DND-41 (cell line): Measurements from ENCODE around the gene FBRS.

Experiments
- ATAC-seq: fragments of 200-7000 bp; cut with Tn5 transposase; 3 replicates; pipeline ENCODE4 v1.9.1; 2021; ENCODE audit warnings: low read depth; ENCODE audit not compliant: insufficient read depth
- DNase-seq: peaks from one replicate; pipeline ENCODE4 v3.0.0-alpha.2; 2020
- H2AFZ ChIP-seq: 2 replicates; pipeline ENCODE4 v1.6.0; 2012; ENCODE audit warnings: low read depth, low read length
- H3K27ac ChIP-seq: 2 replicates; pipeline ENCODE4 v1.5.1; 2012; ENCODE audit warnings: low read length, inconsistent platforms
- H3K27me3 ChIP-seq: fragments of 200-600 bp; sonication (generic); 2 replicates; pipeline ENCODE4 v1.6.0; 2012; ENCODE audit warnings: low read length, mild to moderate bottlenecking, inconsistent platforms; ENCODE audit not compliant: insufficient read depth, poor library complexity
- H3K36me3 ChIP-seq: 2 replicates; pipeline ENCODE4 v1.5.1; 2012; ENCODE audit warnings: low read length, inconsistent platforms; ENCODE audit not compliant: insufficient read depth
- H3K4me1 ChIP-seq: 2 replicates; pipeline ENCODE4 v1.5.1; 2012; ENCODE audit warnings: mild to moderate bottlenecking, low read length; ENCODE audit not compliant: insufficient read depth
- H3K4me2 ChIP-seq: 2 replicates; pipeline ENCODE4 v1.6.0; 2012; ENCODE audit warnings: mild to moderate bottlenecking, moderate library complexity, low read length, inconsistent platforms; ENCODE audit not compliant: insufficient read depth
- H3K4me3 ChIP-seq, 2 experiments: fragments of 200-600 bp in 1 of 2; shearing (Covaris generic) in 1 of 2; 2 replicates each; pipeline ENCODE4 v1.5.1; 2012 to 2016; ENCODE audit warnings: inconsistent platforms in 2 of 2, low read length in 2 of 2, mild to moderate bottlenecking in 2 of 2, low read depth in 1 of 2, moderate library complexity in 1 of 2
- H3K79me2 ChIP-seq: 2 replicates; pipeline ENCODE4 v1.6.0; 2012; ENCODE audit warnings: low read length, inconsistent platforms; ENCODE audit not compliant: insufficient read depth
- H3K9ac ChIP-seq: 2 replicates; pipeline ENCODE4 v1.6.0; 2012; ENCODE audit warnings: low read depth, mild to moderate bottlenecking, inconsistent platforms, low read length, moderate library complexity
- H3K9me3 ChIP-seq: 2 replicates; pipeline ENCODE4 v1.5.1; 2012; ENCODE audit warnings: low read length, moderate library complexity, mild to moderate bottlenecking, inconsistent platforms; ENCODE audit not compliant: insufficient read depth, severe bottlenecking
- H4K20me1 ChIP-seq: 2 replicates; pipeline ENCODE4 v1.6.0; 2012; ENCODE audit warnings: low read length; ENCODE audit not compliant: insufficient read depth
- CTCF ChIP-seq: IDR thresholded peaks from 2 replicates; pipeline ENCODE4 v1.5.1; 2012; ENCODE audit warnings: borderline replicate concordance, low read length, moderate library complexity, mild to moderate bottlenecking; ENCODE audit not compliant: poor library complexity, severe bottlenecking; ENCODE audit errors: extremely low read depth
- EZH2 ChIP-seq: IDR thresholded peaks from 3 replicates; pipeline ENCODE4 v1.6.1; 2012; ENCODE audit warnings: borderline replicate concordance, low read depth, mild to moderate bottlenecking, moderate library complexity, low read length, inconsistent platforms; ENCODE audit not compliant: severe bottlenecking

FBRS gene

GRCh38 chr16:30652005-30652296, 6.3 kb upstream of the FBRS start:
- H3K36me3 ChIP-seq = peaks cover 45% of the 10 kb centered on the region
- peak overlapping the region; percentile 88 for H3K9ac ChIP-seq
- no peaks in the 10 kb centered on the region for H3K27me3 ChIP-seq
- peaks cover 43% of the 10 kb centered on the region for H3K4me1 ChIP-seq
- H3K4me3 ChIP-seq = peak overlapping the region in 1 of 2 experiments; percentile 91; a peak in 3 of 4 replicates
- peak overlapping the region; percentile 88 for H3K4me2 ChIP-seq
- H3K79me2 ChIP-seq = peaks cover 19% of the 10 kb centered on the region
- peak overlapping the region; percentile 42 for H3K27ac ChIP-seq
- ATAC-seq (no peak), DNase-seq (no peak)
- no peak overlapping the region for H2AFZ ChIP-seq
- H3K9me3 ChIP-seq = no peaks in the 10 kb centered on the region
- H4K20me1 ChIP-seq = no peaks in the 10 kb centered on the region
- TF ChIP-seq CTCF (no peak), EZH2 (no peak)

- H2AFZ ChIP-seq = no peak overlapping the region
- no peaks in the 10 kb centered on the region for H3K9me3 ChIP-seq
- H3K4me2 ChIP-seq = 0 out of 2 replicates have a peak overlapping the region, but pooled peaks have one; percentile 88
- H3K27me3 ChIP-seq = no peaks in the 10 kb centered on the region
- no peak overlapping the region for H3K27ac ChIP-seq
- peaks cover 19% of the 10 kb centered on the region for H3K79me2 ChIP-seq
- ATAC-seq (no peak), DNase-seq (no peak)
- peaks cover 50% of the 10 kb centered on the region for H3K4me1 ChIP-seq
- peak overlapping the region; percentile 88; the same call in 1 of the 2 replicates for H3K9ac ChIP-seq
- H3K4me3 ChIP-seq = no peak overlapping the region
- peaks cover 45% of the 10 kb centered on the region for H3K36me3 ChIP-seq
- no peaks in the 10 kb centered on the region for H4K20me1 ChIP-seq
- TF ChIP-seq EZH2 (no peak), CTCF (no peak)
These were observed 5.5 kb upstream of the FBRS start for GRCh38 chr16:30652718-30653117.

- H3K27ac ChIP-seq = no peak overlapping the region
- no peaks in the 10 kb centered on the region for H3K27me3 ChIP-seq
- ATAC-seq (no peak), DNase-seq (no peak)
- H3K9ac ChIP-seq = no peak overlapping the region
- H3K4me1 ChIP-seq = peaks cover 45% of the 10 kb centered on the region
- TF ChIP-seq CTCF (no peak), EZH2 (no peak)
- H3K36me3 ChIP-seq = peaks cover 48% of the 10 kb centered on the region
- H3K4me3 ChIP-seq = no peak overlapping the region
- H4K20me1 ChIP-seq = peaks cover 2% of the 10 kb centered on the region
- H3K9me3 ChIP-seq = no peaks in the 10 kb centered on the region
- no peak overlapping the region for H3K4me2 ChIP-seq
- H3K79me2 ChIP-seq = peaks cover 29% of the 10 kb centered on the region
- no peak overlapping the region for H2AFZ ChIP-seq
These were observed 3.4 kb upstream of the FBRS start for GRCh38 chr16:30654856-30655255.

- H3K4me3 ChIP-seq = no peak overlapping the region
- peaks cover 39% of the 10 kb centered on the region for H3K79me2 ChIP-seq
- H3K4me2 ChIP-seq = no peak overlapping the region
- DNase-seq (no peak), ATAC-seq (no peak)
- TF ChIP-seq EZH2 (no peak), CTCF (no peak)
- peaks cover 58% of the 10 kb centered on the region for H3K36me3 ChIP-seq
- H3K27me3 ChIP-seq = no peaks in the 10 kb centered on the region
- no peak overlapping the region for H3K9ac ChIP-seq
- no peaks in the 10 kb centered on the region for H3K9me3 ChIP-seq
- no peak overlapping the region for H2AFZ ChIP-seq
- H4K20me1 ChIP-seq = peaks cover 12% of the 10 kb centered on the region
- H3K27ac ChIP-seq = no peak overlapping the region
- peaks cover 50% of the 10 kb centered on the region for H3K4me1 ChIP-seq
These were observed 2.4 kb upstream of the FBRS start for GRCh38 chr16:30655815-30656347.
